PC-9 (cell line): ENCODE results near the gene CPED1.
"Not testable (repeated sequence)": the region's sequence is repeated elsewhere in the genome, so short reads cannot be mapped to it uniquely, and the experiment has no call there.

ENCODE experiments used
- EZH2 ChIP-seq: fragments of 200-600 bp; sonication (generic); IDR thresholded peaks from 2 replicates; pipeline ENCODE4 v1.8.0; 2017; ENCODE audit warnings: antibody characterized with exemption, low read depth
- TF ChIP-seq, protein P1 (sequence below): fragments of 200-600 bp; sonication (generic); conservative IDR thresholded peaks from 2 replicates; pipeline ENCODE4 v1.6.1; 2017; ENCODE audit warnings: mixed run types, antibody characterized with exemption, mild to moderate bottlenecking, moderate library complexity

DNA sequence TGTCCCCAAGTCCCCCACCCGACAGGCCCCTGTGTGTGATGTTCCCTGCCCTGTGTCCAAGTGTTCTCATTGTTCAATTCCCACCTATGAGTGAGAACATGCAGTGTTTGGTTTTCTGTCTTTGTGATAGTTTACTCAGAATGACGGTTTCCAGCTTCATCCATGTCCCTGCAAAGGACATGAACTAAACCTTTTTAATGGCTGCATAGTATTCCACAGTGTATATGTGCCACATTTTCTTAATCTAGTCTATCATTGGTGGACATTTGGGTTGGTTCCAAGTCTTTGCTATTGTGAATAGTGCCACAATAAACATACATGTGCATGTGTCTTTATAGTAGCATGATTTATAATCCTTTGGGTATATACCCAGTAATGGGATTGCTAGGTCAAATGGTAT, 232.6 kb downstream of the CPED1 start:
- TF ChIP-seq, protein P1, sequence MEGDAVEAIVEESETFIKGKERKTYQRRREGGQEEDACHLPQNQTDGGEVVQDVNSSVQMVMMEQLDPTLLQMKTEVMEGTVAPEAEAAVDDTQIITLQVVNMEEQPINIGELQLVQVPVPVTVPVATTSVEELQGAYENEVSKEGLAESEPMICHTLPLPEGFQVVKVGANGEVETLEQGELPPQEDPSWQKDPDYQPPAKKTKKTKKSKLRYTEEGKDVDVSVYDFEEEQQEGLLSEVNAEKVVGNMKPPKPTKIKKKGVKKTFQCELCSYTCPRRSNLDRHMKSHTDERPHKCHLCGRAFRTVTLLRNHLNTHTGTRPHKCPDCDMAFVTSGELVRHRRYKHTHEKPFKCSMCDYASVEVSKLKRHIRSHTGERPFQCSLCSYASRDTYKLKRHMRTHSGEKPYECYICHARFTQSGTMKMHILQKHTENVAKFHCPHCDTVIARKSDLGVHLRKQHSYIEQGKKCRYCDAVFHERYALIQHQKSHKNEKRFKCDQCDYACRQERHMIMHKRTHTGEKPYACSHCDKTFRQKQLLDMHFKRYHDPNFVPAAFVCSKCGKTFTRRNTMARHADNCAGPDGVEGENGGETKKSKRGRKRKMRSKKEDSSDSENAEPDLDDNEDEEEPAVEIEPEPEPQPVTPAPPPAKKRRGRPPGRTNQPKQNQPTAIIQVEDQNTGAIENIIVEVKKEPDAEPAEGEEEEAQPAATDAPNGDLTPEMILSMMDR = not testable (repeated sequence)
- not testable (repeated sequence) for TF ChIP-seq EZH2
